HG03439 (cell line): ENCODE data around the gene TMEM63A.
"Not testable (repeated sequence)": the region's sequence is repeated elsewhere in the genome, so short reads cannot be mapped to it uniquely, and the experiment has no call there.

Source experiments
- ATAC-seq: cut with Tn5 transposase; IDR thresholded peaks from one replicate; pipeline ENCODE4 v1.9.1; 2021; ENCODE audit warnings: mild to moderate bottlenecking, moderate library complexity; ENCODE audit not compliant: unreplicated experiment

Gene TMEM63A

DNA sequence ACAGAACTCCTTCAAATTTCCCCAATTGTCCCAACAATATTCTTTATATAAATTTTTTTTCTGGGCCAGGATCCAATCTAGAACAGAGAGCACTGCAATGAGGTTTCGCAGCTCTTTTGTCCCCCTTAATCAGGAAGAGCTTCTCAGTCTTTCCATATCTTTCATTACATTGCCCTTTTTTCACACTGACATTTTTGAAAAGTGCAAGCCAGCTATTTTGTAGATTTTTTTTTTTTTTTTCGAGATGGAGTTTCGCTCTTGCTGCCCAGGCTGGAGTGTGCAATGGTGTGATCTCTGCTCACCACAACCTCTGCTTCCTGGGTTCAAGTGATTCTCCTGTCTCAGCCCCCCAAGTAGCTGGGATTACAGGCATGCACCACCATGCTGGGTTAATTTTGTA is 75.4 kb downstream of the TMEM63A start:
- not testable (repeated sequence) for ATAC-seq

DNA sequence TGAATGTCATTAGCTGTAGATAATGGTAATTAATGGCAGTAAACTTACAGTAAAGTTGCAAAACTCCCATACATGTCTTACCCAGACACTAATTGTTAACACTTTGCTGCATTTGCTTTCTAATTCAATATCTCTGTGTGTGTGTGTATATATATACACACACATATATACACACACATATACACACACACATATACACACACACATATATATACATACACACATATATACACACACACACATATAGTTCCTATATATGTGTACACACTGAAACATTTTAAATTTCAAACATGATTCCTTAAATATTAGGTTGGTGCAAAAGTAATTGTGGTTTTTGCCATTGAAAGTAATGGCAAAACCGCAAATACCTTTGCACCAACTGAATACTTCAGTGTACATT is 75.9 kb downstream of the TMEM63A start:
- ATAC-seq = no peak

DNA sequence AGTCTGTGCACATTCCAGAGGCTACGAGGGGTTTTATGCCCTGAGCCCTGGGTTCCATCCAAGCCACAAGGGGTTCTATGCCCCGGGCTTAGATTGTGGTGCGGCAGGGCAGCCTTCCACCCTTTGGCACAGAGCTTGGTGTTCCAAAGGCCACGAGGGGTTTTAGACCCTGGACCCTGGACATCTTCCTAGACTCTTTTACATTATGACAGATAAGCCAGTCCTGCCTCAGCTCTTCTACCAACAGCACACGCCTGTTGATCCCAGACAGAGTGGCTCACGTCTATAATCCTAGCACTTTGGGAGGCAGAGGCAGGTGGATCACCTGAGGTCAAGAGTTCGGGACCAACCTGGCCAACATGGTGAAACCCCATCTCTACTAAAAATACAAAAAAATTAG is 81.0 kb downstream of the TMEM63A start:
- ATAC-seq = not testable (repeated sequence)

DNA sequence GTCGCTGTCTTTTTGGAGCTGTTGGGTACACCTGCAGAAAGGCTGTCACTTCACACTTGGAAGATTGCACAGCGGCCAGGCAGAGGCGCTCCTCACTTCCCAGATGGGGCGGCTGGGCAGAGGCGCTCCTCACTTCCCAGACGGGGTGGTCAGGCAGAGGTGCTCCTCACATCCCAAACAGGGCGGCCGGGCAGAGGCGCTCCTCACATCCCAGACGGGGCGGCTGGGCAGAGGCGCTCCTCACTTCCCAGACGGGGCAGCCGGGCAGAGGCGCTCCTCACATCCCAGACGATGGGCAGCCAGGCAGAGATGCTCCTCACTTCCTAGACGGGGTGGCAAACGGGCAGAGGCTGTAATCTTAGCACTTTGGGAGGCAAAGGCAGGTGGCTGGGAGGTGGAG is 86.1 kb downstream of the TMEM63A start:
- not testable (repeated sequence) for ATAC-seq
